Measurements from ENCODE around the gene MGA. TPM values are rescaled to one million over a fixed set of nuclear protein-coding genes. Genes with fewer than 3 reads are reported as not detected.

MGA gene
- total RNA-seq, 3 donors from 2014 or later = 37.8 to 70.2 (median 65.9) TPM

GRCh38 chr15:41804916-41805666 is 144.9 kb downstream of the MGA start:
- TF ChIP-seq POLR2A (IDR thresholded peaks at IDR 0.05) (no peak), POLR2AphosphoS5 (IDR thresholded peaks at IDR 0.05) (no peak), CTCF (IDR thresholded peaks at IDR 0.05) (no peak)
- no peaks in the 10 kb centered on the region for H3K27me3 ChIP-seq
- peak in 1 of 2 donors; percentile 72 for DNase-seq (ENCODE audit: low spot score in 2 of 2)
- H3K9me3 ChIP-seq = no peaks in the 10 kb centered on the region
- peak overlapping the region; percentile 84 to 91 for H3K27ac ChIP-seq
- intact Hi-C loops (cut with DNase I; ENCODE audit: low total_unique reads) = no loop called here
- H3K4me1 ChIP-seq = peaks cover 3 to 7% of the 10 kb centered on the region in 2 donors
- H3K4me3 ChIP-seq = no peak overlapping the region
- no peaks in the 10 kb centered on the region for H3K36me3 ChIP-seq

GRCh38 chr15:41805711-41806110 is 145.5 kb downstream of the MGA start:
- peak overlapping the region; percentile 84 to 91 for H3K27ac ChIP-seq

GRCh38 chr15:41806291-41807181 is 146.3 kb downstream of the MGA start:
- TF ChIP-seq POLR2AphosphoS5 (IDR thresholded peaks at IDR 0.05) = no peak
- TF ChIP-seq POLR2A (IDR thresholded peaks at IDR 0.05) = no peak
- no peak for TF ChIP-seq CTCF (IDR thresholded peaks at IDR 0.05)
- DNase-seq (ENCODE audit: low spot score in 2 of 2) = peak in 1 of 2 donors; percentile 77
- Histone ChIP-seq H3K36me3 (no peaks in the 10 kb centered on the region), H3K4me3 (no peak overlapping the region), H3K27ac (peak overlapping the region; percentile 84 to 91), H3K4me1 (peaks cover 3 to 7% of the 10 kb centered on the region in 2 donors), H3K27me3 (no peaks in the 10 kb centered on the region), H3K9me3 (no peaks in the 10 kb centered on the region)
- intact Hi-C loops (cut with DNase I; ENCODE audit: low total_unique reads) = no loop called here

More at GRCh38 chr15:41805711-41806110, 145.5 kb downstream of the MGA start:
- H3K9me3 ChIP-seq = no peaks in the 10 kb centered on the region
- no peaks in the 10 kb centered on the region for H3K27me3 ChIP-seq
- TF ChIP-seq POLR2AphosphoS5 (IDR thresholded peaks at IDR 0.05) (no peak), POLR2A (IDR thresholded peaks at IDR 0.05) (no peak), CTCF (IDR thresholded peaks at IDR 0.05) (no peak)
- no peaks in the 10 kb centered on the region for H3K36me3 ChIP-seq
- H3K4me1 ChIP-seq = peaks cover 3 to 7% of the 10 kb centered on the region in 2 donors
- intact Hi-C loops (cut with DNase I; ENCODE audit: low total_unique reads) = no loop called here
- H3K4me3 ChIP-seq = no peak overlapping the region
- DNase-seq (ENCODE audit: low spot score in 2 of 2) = no peak

GRCh38 chr15:41809121-41809520 is 148.9 kb downstream of the MGA start:
- TF ChIP-seq CTCF (IDR thresholded peaks at IDR 0.05) (no peak), POLR2AphosphoS5 (IDR thresholded peaks at IDR 0.05) (no peak), POLR2A (IDR thresholded peaks at IDR 0.05) (no peak)
- no peaks in the 10 kb centered on the region for H3K27me3 ChIP-seq
- DNase-seq (ENCODE audit: low spot score in 2 of 2) = no peak
- H3K4me3 ChIP-seq = no peak overlapping the region
- H3K9me3 ChIP-seq = no peaks in the 10 kb centered on the region
- H3K4me1 ChIP-seq = peaks cover 3 to 7% of the 10 kb centered on the region in 2 donors
- intact Hi-C loops (cut with DNase I; ENCODE audit: low total_unique reads) = no loop called here
- H3K36me3 ChIP-seq = peaks cover 12% of the 10 kb centered on the region
- no peak overlapping the region for H3K27ac ChIP-seq

Data from breast epithelium (tissue), 4 donors.